ENCODE measurements around the gene SPTBN4. TPM values are rescaled to one million over a fixed set of nuclear protein-coding genes. Genes with fewer than 3 reads are reported as not detected.

The SPTBN4 gene
- polyA plus RNA-seq, 1 of the 3 experiments (the other 2 are of a cell fraction) = 3.1 TPM

DNA sequence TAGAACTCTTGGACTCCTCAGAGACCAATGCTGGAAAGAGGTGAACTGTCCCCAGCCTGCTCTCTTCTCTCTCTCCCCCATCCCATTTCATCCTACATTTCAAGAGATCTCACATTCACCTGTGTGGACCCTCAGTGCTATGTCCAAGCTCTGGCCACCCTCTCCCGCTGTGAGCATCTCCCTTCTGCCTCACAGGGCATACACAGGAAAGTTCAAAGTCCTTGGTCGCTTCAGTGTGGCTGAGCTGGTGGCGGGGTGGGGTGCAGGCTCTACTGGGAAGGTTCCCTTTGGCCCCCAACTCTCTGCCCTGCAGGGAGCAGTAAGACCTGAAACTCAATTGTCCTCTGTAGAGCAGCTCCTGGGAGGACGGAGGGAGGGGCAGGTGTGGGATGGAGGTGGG is 27.0 kb downstream of the SPTBN4 start:
- WGBS (ENCODE audit: low lambda C conversion rate) = 14% methylated on average over 4 of the region's 4 CpGs
- POLR2A ChIA-PET = no interaction called here
- CTCF ChIA-PET = interaction anchor here (1.7 kb wide), 1 partner anchor 36 kb away, joined by 4 read pairs; no protein-coding TSS in a partner anchor

More for the DNA sequence above, 27.0 kb downstream of the SPTBN4 start:
- Histone ChIP-seq H3K27ac (ENCODE audit: low read depth in 2 of 2, low read length in 1 of 2) (no peak overlapping the region), H3K4me2 (no peak overlapping the region), H3K27me3 (ENCODE audit: insufficient read depth) (no peaks in the 10 kb centered on the region), H3K9ac (no peak overlapping the region), H4K20me1 (ENCODE audit: insufficient read depth) (no peaks in the 10 kb centered on the region), H3K36me3 (replicated peaks in 1 of 2; ENCODE audit: control insufficient read depth in 1 of 2, insufficient read depth in 2 of 2, low read length in 1 of 2) (no peaks in the 10 kb centered on the region), H3K79me2 (ENCODE audit: insufficient read depth) (no peaks in the 10 kb centered on the region), H3F3A (replicated peaks; ENCODE audit: insufficient read depth) (no peaks in the 10 kb centered on the region), H2AFZ (ENCODE audit: low read depth) (no peak overlapping the region), H3K9me3 (no peaks in the 10 kb centered on the region), H3K4me1 (ENCODE audit: control insufficient read depth in 1 of 2, insufficient read depth in 2 of 2, low read depth in 1 of 2, low read length in 1 of 2) (no peaks in the 10 kb centered on the region), H3K4me3 (ENCODE audit: low read depth in 2 of 2, low read length in 1 of 2) (no peak overlapping the region), H3K9me2 (no peaks in the 10 kb centered on the region)
- DNase-seq = no peak
- TF ChIP-seq, protein P1, sequence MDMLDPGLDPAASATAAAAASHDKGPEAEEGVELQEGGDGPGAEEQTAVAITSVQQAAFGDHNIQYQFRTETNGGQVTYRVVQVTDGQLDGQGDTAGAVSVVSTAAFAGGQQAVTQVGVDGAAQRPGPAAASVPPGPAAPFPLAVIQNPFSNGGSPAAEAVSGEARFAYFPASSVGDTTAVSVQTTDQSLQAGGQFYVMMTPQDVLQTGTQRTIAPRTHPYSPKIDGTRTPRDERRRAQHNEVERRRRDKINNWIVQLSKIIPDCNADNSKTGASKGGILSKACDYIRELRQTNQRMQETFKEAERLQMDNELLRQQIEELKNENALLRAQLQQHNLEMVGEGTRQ (IDR thresholded peaks at IDR 0.05; ENCODE audit: borderline replicate concordance, low read depth, low read length) = no peak
- TF ChIP-seq, protein P2, sequence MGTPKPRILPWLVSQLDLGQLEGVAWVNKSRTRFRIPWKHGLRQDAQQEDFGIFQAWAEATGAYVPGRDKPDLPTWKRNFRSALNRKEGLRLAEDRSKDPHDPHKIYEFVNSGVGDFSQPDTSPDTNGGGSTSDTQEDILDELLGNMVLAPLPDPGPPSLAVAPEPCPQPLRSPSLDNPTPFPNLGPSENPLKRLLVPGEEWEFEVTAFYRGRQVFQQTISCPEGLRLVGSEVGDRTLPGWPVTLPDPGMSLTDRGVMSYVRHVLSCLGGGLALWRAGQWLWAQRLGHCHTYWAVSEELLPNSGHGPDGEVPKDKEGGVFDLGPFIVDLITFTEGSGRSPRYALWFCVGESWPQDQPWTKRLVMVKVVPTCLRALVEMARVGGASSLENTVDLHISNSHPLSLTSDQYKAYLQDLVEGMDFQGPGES (IDR thresholded peaks at IDR 0.05; ENCODE audit: low read depth, low read length) = no peak
- TF ChIP-seq, protein P3, sequence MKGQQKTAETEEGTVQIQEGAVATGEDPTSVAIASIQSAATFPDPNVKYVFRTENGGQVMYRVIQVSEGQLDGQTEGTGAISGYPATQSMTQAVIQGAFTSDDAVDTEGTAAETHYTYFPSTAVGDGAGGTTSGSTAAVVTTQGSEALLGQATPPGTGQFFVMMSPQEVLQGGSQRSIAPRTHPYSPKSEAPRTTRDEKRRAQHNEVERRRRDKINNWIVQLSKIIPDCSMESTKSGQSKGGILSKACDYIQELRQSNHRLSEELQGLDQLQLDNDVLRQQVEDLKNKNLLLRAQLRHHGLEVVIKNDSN (IDR thresholded peaks at IDR 0.05; ENCODE audit: borderline replicate concordance, low read depth) = no peak
- TF ChIP-seq SMC3 (IDR thresholded peaks at IDR 0.05; ENCODE audit: low read depth, low read length) (no peak), SIN3A (IDR thresholded peaks at IDR 0.05; ENCODE audit: borderline replicate concordance, low read depth, low read length) (no peak), TEAD4 (IDR thresholded peaks at IDR 0.05; ENCODE audit: borderline replicate concordance, insufficient read depth) (no peak), TCF12 (IDR thresholded peaks at IDR 0.05) (no peak), RAD21 (IDR thresholded peaks at IDR 0.05; ENCODE audit: low read length) (no peak), RXRA (IDR thresholded peaks at IDR 0.05; ENCODE audit: borderline replicate concordance, low read depth) (no peak), GABPA (IDR thresholded peaks at IDR 0.05; ENCODE audit: low read depth) (no peak), NRF1 (IDR thresholded peaks at IDR 0.05; ENCODE audit: low read depth, low read length) (no peak), FOXJ3 (CRISPR knock-in tag; IDR thresholded peaks at IDR 0.05) (no peak), ELF1 (IDR thresholded peaks at IDR 0.05) (no peak), NFIC (IDR thresholded peaks at IDR 0.05; ENCODE audit: borderline replicate concordance) (no peak), TAF1 (IDR thresholded peaks at IDR 0.05; ENCODE audit: borderline replicate concordance, low read depth, low read length) (no peak), RFX5 (IDR thresholded peaks at IDR 0.05; ENCODE audit: low read length) (no peak), EZH2phosphoT487 (IDR thresholded peaks at IDR 0.05; ENCODE audit: borderline replicate concordance, low read depth) (no peak)
- TF ChIP-seq, protein P4, sequence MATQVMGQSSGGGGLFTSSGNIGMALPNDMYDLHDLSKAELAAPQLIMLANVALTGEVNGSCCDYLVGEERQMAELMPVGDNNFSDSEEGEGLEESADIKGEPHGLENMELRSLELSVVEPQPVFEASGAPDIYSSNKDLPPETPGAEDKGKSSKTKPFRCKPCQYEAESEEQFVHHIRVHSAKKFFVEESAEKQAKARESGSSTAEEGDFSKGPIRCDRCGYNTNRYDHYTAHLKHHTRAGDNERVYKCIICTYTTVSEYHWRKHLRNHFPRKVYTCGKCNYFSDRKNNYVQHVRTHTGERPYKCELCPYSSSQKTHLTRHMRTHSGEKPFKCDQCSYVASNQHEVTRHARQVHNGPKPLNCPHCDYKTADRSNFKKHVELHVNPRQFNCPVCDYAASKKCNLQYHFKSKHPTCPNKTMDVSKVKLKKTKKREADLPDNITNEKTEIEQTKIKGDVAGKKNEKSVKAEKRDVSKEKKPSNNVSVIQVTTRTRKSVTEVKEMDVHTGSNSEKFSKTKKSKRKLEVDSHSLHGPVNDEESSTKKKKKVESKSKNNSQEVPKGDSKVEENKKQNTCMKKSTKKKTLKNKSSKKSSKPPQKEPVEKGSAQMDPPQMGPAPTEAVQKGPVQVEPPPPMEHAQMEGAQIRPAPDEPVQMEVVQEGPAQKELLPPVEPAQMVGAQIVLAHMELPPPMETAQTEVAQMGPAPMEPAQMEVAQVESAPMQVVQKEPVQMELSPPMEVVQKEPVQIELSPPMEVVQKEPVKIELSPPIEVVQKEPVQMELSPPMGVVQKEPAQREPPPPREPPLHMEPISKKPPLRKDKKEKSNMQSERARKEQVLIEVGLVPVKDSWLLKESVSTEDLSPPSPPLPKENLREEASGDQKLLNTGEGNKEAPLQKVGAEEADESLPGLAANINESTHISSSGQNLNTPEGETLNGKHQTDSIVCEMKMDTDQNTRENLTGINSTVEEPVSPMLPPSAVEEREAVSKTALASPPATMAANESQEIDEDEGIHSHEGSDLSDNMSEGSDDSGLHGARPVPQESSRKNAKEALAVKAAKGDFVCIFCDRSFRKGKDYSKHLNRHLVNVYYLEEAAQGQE (IDR thresholded peaks at IDR 0.05; ENCODE audit: low read depth, low read length) = no peak
- TF ChIP-seq, protein P5, sequence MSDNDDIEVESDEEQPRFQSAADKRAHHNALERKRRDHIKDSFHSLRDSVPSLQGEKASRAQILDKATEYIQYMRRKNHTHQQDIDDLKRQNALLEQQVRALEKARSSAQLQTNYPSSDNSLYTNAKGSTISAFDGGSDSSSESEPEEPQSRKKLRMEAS (IDR thresholded peaks at IDR 0.05; ENCODE audit: low read depth) = no peak
